NCI-H1105 treated with DMSO at 0.1 percent for 48 hours (cell line): ENCODE measurements around the gene TBC1D20.
A peak's percentile ranks its signal among the peaks of the same experiment; 100 is the strongest.

Source experiments
- DNase-seq: peaks from one replicate; lab custom pipeline; 2025; lab: John Stamatoyannopoulos, UW

Gene TBC1D20

GRCh38 chr20:437787-438486, 24.4 kb downstream of the TBC1D20 start:
- no peak for DNase-seq

- DNase-seq, result no peak
Measured at GRCh38 chr20:436476-436875, 25.9 kb downstream of the TBC1D20 start.

GRCh38 chr20:435558-435957, 26.8 kb downstream of the TBC1D20 start:
- no peak for DNase-seq

- DNase-seq, result no peak
Measured at GRCh38 chr20:434661-435419, 27.5 kb downstream of the TBC1D20 start.

- no peak for DNase-seq
Measured at GRCh38 chr20:434221-434620, 28.1 kb downstream of the TBC1D20 start.

- no peak for DNase-seq
Measured at GRCh38 chr20:433300-433975, 28.9 kb downstream of the TBC1D20 start.

- no peak for DNase-seq
Measured at GRCh38 chr20:432677-433299, 29.5 kb downstream of the TBC1D20 start.

- DNase-seq, result no peak
Measured at GRCh38 chr20:432208-432607, 30.1 kb downstream of the TBC1D20 start.

- peak; percentile 60 for DNase-seq
Measured at GRCh38 chr20:431012-431904, 31.1 kb downstream of the TBC1D20 start.

- DNase-seq, result no peak
Measured at GRCh38 chr20:430091-430999, 32.0 kb downstream of the TBC1D20 start.

GRCh38 chr20:428658-429200, 33.6 kb downstream of the TBC1D20 start:
- DNase-seq, result no peak

GRCh38 chr20:427849-428657, 34.3 kb downstream of the TBC1D20 start:
- no peak for DNase-seq

GRCh38 chr20:427401-427800, 34.9 kb downstream of the TBC1D20 start:
- DNase-seq, result no peak

- no peak for DNase-seq
Measured at GRCh38 chr20:426566-426965, 35.8 kb downstream of the TBC1D20 start.

GRCh38 chr20:421685-422250, 40.6 kb downstream of the TBC1D20 start:
- DNase-seq, result no peak

- DNase-seq, result peak; percentile 89
Measured at GRCh38 chr20:420721-421574, 41.4 kb downstream of the TBC1D20 start.

- peak; percentile 74 for DNase-seq
Measured at GRCh38 chr20:420166-420620, 42.1 kb downstream of the TBC1D20 start.
